Measurements from ENCODE around the gene SUCO.

The SUCO gene

DNA sequence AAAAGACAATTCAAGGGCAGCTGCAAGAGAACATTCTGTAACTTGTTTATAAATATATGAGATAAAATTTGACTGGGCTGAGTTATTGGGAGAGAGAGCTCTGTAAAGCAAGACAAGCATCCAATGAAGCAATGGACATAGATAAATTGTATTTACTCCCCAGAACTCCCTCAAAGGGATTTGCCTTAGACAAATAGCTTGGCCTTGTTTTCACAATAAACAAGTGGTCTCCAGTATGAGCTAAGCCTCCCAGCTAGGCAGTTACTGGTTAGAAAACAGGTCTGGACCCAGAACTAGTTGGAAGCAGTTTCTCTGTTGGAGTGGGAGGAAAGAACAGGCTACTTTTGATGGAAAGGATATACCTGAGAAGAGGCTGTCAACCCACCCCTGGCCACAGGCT is 25.2 kb upstream of the SUCO start:
- TF ChIP-seq, protein P1, sequence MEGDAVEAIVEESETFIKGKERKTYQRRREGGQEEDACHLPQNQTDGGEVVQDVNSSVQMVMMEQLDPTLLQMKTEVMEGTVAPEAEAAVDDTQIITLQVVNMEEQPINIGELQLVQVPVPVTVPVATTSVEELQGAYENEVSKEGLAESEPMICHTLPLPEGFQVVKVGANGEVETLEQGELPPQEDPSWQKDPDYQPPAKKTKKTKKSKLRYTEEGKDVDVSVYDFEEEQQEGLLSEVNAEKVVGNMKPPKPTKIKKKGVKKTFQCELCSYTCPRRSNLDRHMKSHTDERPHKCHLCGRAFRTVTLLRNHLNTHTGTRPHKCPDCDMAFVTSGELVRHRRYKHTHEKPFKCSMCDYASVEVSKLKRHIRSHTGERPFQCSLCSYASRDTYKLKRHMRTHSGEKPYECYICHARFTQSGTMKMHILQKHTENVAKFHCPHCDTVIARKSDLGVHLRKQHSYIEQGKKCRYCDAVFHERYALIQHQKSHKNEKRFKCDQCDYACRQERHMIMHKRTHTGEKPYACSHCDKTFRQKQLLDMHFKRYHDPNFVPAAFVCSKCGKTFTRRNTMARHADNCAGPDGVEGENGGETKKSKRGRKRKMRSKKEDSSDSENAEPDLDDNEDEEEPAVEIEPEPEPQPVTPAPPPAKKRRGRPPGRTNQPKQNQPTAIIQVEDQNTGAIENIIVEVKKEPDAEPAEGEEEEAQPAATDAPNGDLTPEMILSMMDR (conservative IDR thresholded peaks at IDR 0.05; ENCODE audit: low read length), result no peak
- TF ChIP-seq EZH2phosphoT487 (IDR thresholded peaks at IDR 0.05; ENCODE audit: borderline replicate concordance), result no peak
- Histone ChIP-seq H3F3A (ENCODE audit: low read depth) (no peaks in the 10 kb centered on the region), H3K4me1 (ENCODE audit: insufficient read depth, low read length, poor library complexity, severe bottlenecking) (no peaks in the 10 kb centered on the region), H3K79me2 (ENCODE audit: insufficient read depth, low read length) (no peaks in the 10 kb centered on the region), H3K36me3 (ENCODE audit: insufficient read depth, low read length) (no peaks in the 10 kb centered on the region), H3K9ac (ENCODE audit: low read depth, low read length, poor library complexity, severe bottlenecking) (no peak overlapping the region), H3K27me3 (ENCODE audit: insufficient read depth, low read length, poor library complexity, severe bottlenecking) (no peaks in the 10 kb centered on the region), H2AFZ (ENCODE audit: low read length) (no peak overlapping the region), H4K20me1 (ENCODE audit: insufficient read depth, low read length, poor library complexity, severe bottlenecking) (no peaks in the 10 kb centered on the region), H3K4me3 (ENCODE audit: low read length, poor library complexity, severe bottlenecking) (no peak overlapping the region), H3K4me2 (ENCODE audit: low read depth, low read length, poor library complexity, severe bottlenecking) (no peak overlapping the region), H3K9me2 (replicated peaks; ENCODE audit: low read depth, low read length) (no peaks in the 10 kb centered on the region), H3K9me3 (ENCODE audit: insufficient read depth, low read depth, low read length) (no peaks in the 10 kb centered on the region)

DNA sequence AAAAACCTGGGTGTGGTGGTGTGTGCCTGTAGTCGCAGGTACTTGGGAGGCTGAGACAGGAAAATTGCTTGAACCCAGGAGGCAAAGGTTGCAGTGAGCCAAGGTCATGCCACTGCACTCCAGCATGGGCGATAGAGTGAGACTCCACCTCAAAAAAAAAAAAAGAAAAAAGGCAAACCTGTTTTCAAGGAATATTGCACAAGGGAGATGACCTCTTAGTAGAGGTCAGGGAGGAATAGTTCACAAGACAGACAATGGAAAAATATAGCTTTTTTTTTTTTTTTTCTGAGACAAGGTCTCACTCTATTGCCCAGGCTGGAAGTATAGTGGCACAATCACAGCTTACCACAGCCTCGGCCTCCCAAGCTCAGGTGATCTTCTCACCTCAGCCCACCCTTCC is 22.5 kb upstream of the SUCO start:
- Histone ChIP-seq H3K9ac (ENCODE audit: low read depth, low read length, poor library complexity, severe bottlenecking) (no peak overlapping the region), H3K9me2 (replicated peaks; ENCODE audit: low read depth, low read length) (no peaks in the 10 kb centered on the region), H3K4me1 (ENCODE audit: insufficient read depth, low read length, poor library complexity, severe bottlenecking) (peaks cover 7% of the 10 kb centered on the region), H3F3A (ENCODE audit: low read depth) (no peaks in the 10 kb centered on the region), H3K4me3 (ENCODE audit: low read length, poor library complexity, severe bottlenecking) (no peak overlapping the region), H3K27me3 (ENCODE audit: insufficient read depth, low read length, poor library complexity, severe bottlenecking) (no peaks in the 10 kb centered on the region), H3K4me2 (ENCODE audit: low read depth, low read length, poor library complexity, severe bottlenecking) (no peak overlapping the region), H3K79me2 (ENCODE audit: insufficient read depth, low read length) (no peaks in the 10 kb centered on the region), H2AFZ (ENCODE audit: low read length) (no peak overlapping the region), H4K20me1 (ENCODE audit: insufficient read depth, low read length, poor library complexity, severe bottlenecking) (no peaks in the 10 kb centered on the region), H3K36me3 (ENCODE audit: insufficient read depth, low read length) (no peaks in the 10 kb centered on the region), H3K9me3 (ENCODE audit: insufficient read depth, low read depth, low read length) (no peaks in the 10 kb centered on the region)
- TF ChIP-seq, protein P1 (conservative IDR thresholded peaks at IDR 0.05; ENCODE audit: low read length), result no peak
- TF ChIP-seq EZH2phosphoT487 (IDR thresholded peaks at IDR 0.05; ENCODE audit: borderline replicate concordance), result no peak

- Histone ChIP-seq H3K27me3 (ENCODE audit: insufficient read depth, low read length, poor library complexity, severe bottlenecking) (no peaks in the 10 kb centered on the region), H3K4me1 (ENCODE audit: insufficient read depth, low read length, poor library complexity, severe bottlenecking) (peaks cover 20% of the 10 kb centered on the region)
These were observed 20.4 kb upstream of the SUCO start for GRCh38 chr1:172512591-172512990.

More at GRCh38 chr1:172512591-172512990, 20.4 kb upstream of the SUCO start:
- H3K9ac ChIP-seq (ENCODE audit: low read depth, low read length, poor library complexity, severe bottlenecking), result no peak overlapping the region
- no peaks in the 10 kb centered on the region for H3K9me3 ChIP-seq (ENCODE audit: insufficient read depth, low read depth, low read length)
- H4K20me1 ChIP-seq (ENCODE audit: insufficient read depth, low read length, poor library complexity, severe bottlenecking), result no peaks in the 10 kb centered on the region
- no peak overlapping the region for H3K4me3 ChIP-seq (ENCODE audit: low read length, poor library complexity, severe bottlenecking)
- H3K4me2 ChIP-seq (ENCODE audit: low read depth, low read length, poor library complexity, severe bottlenecking), result no peak overlapping the region
- no peak for TF ChIP-seq EZH2phosphoT487 (IDR thresholded peaks at IDR 0.05; ENCODE audit: borderline replicate concordance)
- TF ChIP-seq, protein P1 (conservative IDR thresholded peaks at IDR 0.05; ENCODE audit: low read length), result no peak
- no peaks in the 10 kb centered on the region for H3K36me3 ChIP-seq (ENCODE audit: insufficient read depth, low read length)
- H2AFZ ChIP-seq (ENCODE audit: low read length), result no peak overlapping the region
- no peaks in the 10 kb centered on the region for H3K9me2 ChIP-seq (replicated peaks; ENCODE audit: low read depth, low read length)
- no peaks in the 10 kb centered on the region for H3F3A ChIP-seq (ENCODE audit: low read depth)
- no peaks in the 10 kb centered on the region for H3K79me2 ChIP-seq (ENCODE audit: insufficient read depth, low read length)
